HEK293 (cell line): Measurements from ENCODE around the gene MMS19.
A peak's percentile ranks its signal among the peaks of the same experiment; 100 is the strongest.

Experiments used
- CTCF ChIA-PET: fragments of 350-600 bp; formaldehyde crosslinking; extraction: SDS; loops from one replicate; lab custom pipeline; 2021; ENCODE audit warnings: antibody characterized with exemption; lab: Yijun Ruan, JAX
- POLR2A ChIA-PET: fragments of 300-600 bp; formaldehyde crosslinking; extraction: SDS; loops from one replicate; lab custom pipeline; 2020; ENCODE audit warnings: antibody characterized with exemption, inconsistent platforms; lab: Yijun Ruan, JAX
- H3K27ac ChIP-seq: fragments of 200-500 bp; sonication (Bioruptor generic); 2 replicates; pipeline ENCODE4 v1.5.1; 2014; ENCODE audit warnings: low read depth, low read length, control low read depth, inconsistent platforms; ENCODE audit errors: extremely low read depth
- H3K36me3 ChIP-seq, 2 experiments: fragments of 200-500 bp in 1 of 2; sonication (Bioruptor generic) in 1 of 2; 1 replicate in 1 of 2; 2 replicates in 1 of 2; pipeline ENCODE4 v1.5.1; 2014 to 2017; ENCODE audit warnings: inconsistent platforms in 2 of 2, low read length in 2 of 2; ENCODE audit not compliant: control insufficient read depth in 2 of 2, insufficient read depth in 1 of 2
- H3K4me1 ChIP-seq: fragments of 200-500 bp; sonication (Bioruptor generic); 2 replicates; pipeline ENCODE4 v1.5.1; 2014; ENCODE audit warnings: mild to moderate bottlenecking, low read length, inconsistent platforms; ENCODE audit not compliant: control insufficient read depth, insufficient read depth
- H3K4me3 ChIP-seq: 2 replicates; pipeline ENCODE4 v1.5.1; 2011; ENCODE audit warnings: low read depth, mild to moderate bottlenecking, control low read depth, low read length, moderate library complexity
- H3K9me3 ChIP-seq: fragments of 200-500 bp; sonication (Bioruptor generic); 2 replicates; pipeline ENCODE4 v1.5.1; 2014; ENCODE audit warnings: low read depth, low read length, inconsistent platforms; ENCODE audit not compliant: control insufficient read depth, insufficient read depth
- ATF2 ChIP-seq: fragments of 450-650 bp; formaldehyde crosslinking; IDR thresholded peaks from 2 replicates; pipeline ENCODE4 v1.5.1; 2016; ENCODE audit warnings: missing biosample characterization, missing genetic modification characterization, low read depth
- FEZF1 ChIP-seq: fragments of 450-650 bp; formaldehyde crosslinking; IDR thresholded peaks from 2 replicates; pipeline ENCODE4 v1.5.1; 2016; ENCODE audit warnings: missing biosample characterization, missing genetic modification characterization
- GFI1B ChIP-seq: fragments of 450-650 bp; formaldehyde crosslinking; IDR thresholded peaks from 2 replicates; pipeline ENCODE4 v1.5.1; 2016; ENCODE audit warnings: missing biosample characterization, missing genetic modification characterization
- KLF1 ChIP-seq: fragments of 450-650 bp; formaldehyde crosslinking; IDR thresholded peaks from 2 replicates; pipeline ENCODE4 v1.5.1; 2016; ENCODE audit warnings: missing biosample characterization, missing genetic modification characterization
- KLF7 ChIP-seq: fragments of 450-650 bp; formaldehyde crosslinking; IDR thresholded peaks from 2 replicates; pipeline ENCODE4 v1.5.1; 2016; ENCODE audit warnings: missing biosample characterization, missing genetic modification characterization, borderline replicate concordance
- REST ChIP-seq: fragments of 450-650 bp; formaldehyde crosslinking; IDR thresholded peaks from 2 replicates; pipeline ENCODE4 v1.5.1; 2016; ENCODE audit warnings: missing biosample characterization, missing genetic modification characterization
- TRIM28 ChIP-seq: IDR thresholded peaks from 2 replicates; pipeline ENCODE4 v1.6.1; 2011; ENCODE audit warnings: low read length, control low read depth, borderline replicate concordance
- ZBTB17 ChIP-seq: fragments of 450-650 bp; formaldehyde crosslinking; IDR thresholded peaks from 2 replicates; pipeline ENCODE4 v1.5.1; 2016; ENCODE audit warnings: missing biosample characterization, missing genetic modification characterization
- ZNF146 ChIP-seq: fragments of 450-650 bp; formaldehyde crosslinking; IDR thresholded peaks from 2 replicates; pipeline ENCODE4 v1.5.1; 2016; ENCODE audit warnings: missing biosample characterization, missing genetic modification characterization
- ZNF157 ChIP-seq: fragments of 450-650 bp; formaldehyde crosslinking; IDR thresholded peaks from 2 replicates; pipeline ENCODE4 v1.5.1; 2016; ENCODE audit warnings: missing biosample characterization, missing genetic modification characterization
- ZNF366 ChIP-seq: fragments of 450-650 bp; formaldehyde crosslinking; conservative IDR thresholded peaks from 2 replicates; pipeline ENCODE4 v1.5.1; 2016; ENCODE audit warnings: missing biosample characterization, missing genetic modification characterization
- ZNF510 ChIP-seq: fragments of 450-650 bp; formaldehyde crosslinking; IDR thresholded peaks from 2 replicates; pipeline ENCODE4 v1.5.1; 2018; ENCODE audit warnings: mild to moderate bottlenecking, missing genetic modification characterization, missing biosample characterization; ENCODE audit not compliant: insufficient replicate concordance
- ZNF555 ChIP-seq: fragments of 450-650 bp; formaldehyde crosslinking; conservative IDR thresholded peaks from 2 replicates; pipeline ENCODE4 v1.5.1; 2017; ENCODE audit warnings: missing biosample characterization, mild to moderate bottlenecking, missing genetic modification characterization, inconsistent platforms
- ZNF626 ChIP-seq: fragments of 450-650 bp; sonication (Bioruptor Pico); formaldehyde crosslinking; IDR thresholded peaks from 2 replicates; pipeline ENCODE4 v1.5.1; 2018; ENCODE audit warnings: missing biosample characterization, missing genetic modification characterization, inconsistent platforms
- ZNF629 ChIP-seq: fragments of 450-650 bp; formaldehyde crosslinking; IDR thresholded peaks from 2 replicates; pipeline ENCODE4 v1.5.1; 2017; ENCODE audit warnings: missing biosample characterization, missing genetic modification characterization
- ZNF768 ChIP-seq: fragments of 450-650 bp; formaldehyde crosslinking; IDR thresholded peaks from 2 replicates; pipeline ENCODE4 v1.5.1; 2018; ENCODE audit warnings: missing biosample characterization, mild to moderate bottlenecking, missing genetic modification characterization
- ZNF843 ChIP-seq: fragments of 450-650 bp; formaldehyde crosslinking; IDR thresholded peaks from 2 replicates; pipeline ENCODE4 v1.5.1; 2016; ENCODE audit warnings: missing biosample characterization, missing genetic modification characterization
- TF ChIP-seq, protein P1 (sequence below): fragments of 450-650 bp; formaldehyde crosslinking; IDR thresholded peaks from 2 replicates; pipeline ENCODE4 v1.5.1; 2016; ENCODE audit warnings: missing biosample characterization, missing genetic modification characterization
- TF ChIP-seq, protein P2 (sequence below): sonication (generic); formaldehyde crosslinking; IDR thresholded peaks from 2 replicates; pipeline ENCODE4 v1.8.1; 2022; ENCODE audit warnings: mild to moderate bottlenecking, moderate library complexity, missing genetic modification reagents
- TF ChIP-seq, protein P3 (sequence below): fragments of 450-650 bp; IDR thresholded peaks from 2 replicates; pipeline ENCODE4 v1.5.1; 2018; ENCODE audit warnings: missing biosample characterization, mild to moderate bottlenecking, missing genetic modification characterization

The MMS19 gene

GRCh38 chr10:97508342-97508741 is 10.1 kb upstream of the MMS19 start:
- H3K9me3 ChIP-seq = no peaks in the 10 kb centered on the region
- no peak overlapping the region for H3K4me3 ChIP-seq
- no peak overlapping the region for H3K27ac ChIP-seq
- ChIA-PET CTCF (no interaction called here), POLR2A (interaction anchor here (1.5 kb wide), 1 partner anchor 10 kb away, joined by 4 read pairs; the partner anchor contains the start of gene UBTD1)
- TF ChIP-seq, protein P1, sequence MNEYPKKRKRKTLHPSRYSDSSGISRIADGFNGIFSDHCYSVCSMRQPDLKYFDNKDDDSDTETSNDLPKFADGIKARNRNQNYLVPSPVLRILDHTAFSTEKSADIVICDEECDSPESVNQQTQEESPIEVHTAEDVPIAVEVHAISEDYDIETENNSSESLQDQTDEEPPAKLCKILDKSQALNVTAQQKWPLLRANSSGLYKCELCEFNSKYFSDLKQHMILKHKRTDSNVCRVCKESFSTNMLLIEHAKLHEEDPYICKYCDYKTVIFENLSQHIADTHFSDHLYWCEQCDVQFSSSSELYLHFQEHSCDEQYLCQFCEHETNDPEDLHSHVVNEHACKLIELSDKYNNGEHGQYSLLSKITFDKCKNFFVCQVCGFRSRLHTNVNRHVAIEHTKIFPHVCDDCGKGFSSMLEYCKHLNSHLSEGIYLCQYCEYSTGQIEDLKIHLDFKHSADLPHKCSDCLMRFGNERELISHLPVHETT (tag by site-specific recombination) = no peak
- peak; percentile 66 for TF ChIP-seq ZBTB17 (tag by site-specific recombination)
- H3K4me1 ChIP-seq = no peaks in the 10 kb centered on the region
- no peaks in the 10 kb centered on the region for H3K36me3 ChIP-seq

DNA sequence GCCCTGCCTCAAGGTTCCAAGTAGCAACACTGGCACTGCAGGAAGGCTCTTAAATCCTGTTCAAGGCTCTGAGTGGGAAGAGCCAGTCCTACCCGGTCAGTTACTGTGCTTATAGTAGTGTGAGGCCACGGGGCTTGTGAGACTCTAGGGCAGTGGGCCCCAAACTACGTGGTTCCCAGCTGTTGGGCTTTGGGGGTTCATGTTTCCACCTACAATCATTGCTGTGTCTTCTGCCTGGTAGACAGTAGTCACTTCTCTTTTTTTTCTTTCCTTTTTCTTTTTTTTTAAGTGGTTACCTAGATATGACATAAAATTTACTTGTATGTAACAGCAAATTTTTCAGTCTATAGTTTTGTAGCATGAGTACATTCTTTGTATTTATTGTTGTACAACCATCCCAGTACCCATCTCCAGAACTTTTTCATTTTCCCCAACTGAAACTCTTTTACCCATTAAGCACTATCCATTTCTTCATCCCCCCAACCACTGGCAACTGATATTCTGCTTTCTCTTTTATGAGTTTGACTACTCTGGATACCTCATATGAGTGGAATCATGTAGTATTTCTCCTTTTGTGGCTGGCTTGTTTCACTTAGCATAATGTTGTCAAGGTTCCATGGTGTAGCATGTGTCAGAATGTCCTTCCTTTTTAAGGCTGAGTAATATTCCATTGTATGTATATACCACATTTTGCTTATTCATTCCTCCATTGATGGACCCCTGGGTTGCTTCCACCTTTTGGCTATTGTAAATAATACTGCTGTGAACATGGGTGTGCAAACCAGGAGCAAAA is 8.2 kb upstream of the MMS19 start:
- H3K4me3 ChIP-seq = no peak overlapping the region
- H3K36me3 ChIP-seq = no peaks in the 10 kb centered on the region
- POLR2A ChIA-PET = no interaction called here
- H3K9me3 ChIP-seq = no peaks in the 10 kb centered on the region
- TF ChIP-seq FEZF1 (no peak), ZNF146 (tag by site-specific recombination) (peak; percentile 93)
- no peak overlapping the region for H3K27ac ChIP-seq
- H3K4me1 ChIP-seq = no peaks in the 10 kb centered on the region
- CTCF ChIA-PET = no interaction called here

GRCh38 chr10:97505152-97505551 is 6.9 kb upstream of the MMS19 start:
- Histone ChIP-seq H3K27ac (no peak overlapping the region), H3K9me3 (no peaks in the 10 kb centered on the region), H3K4me3 (no peak overlapping the region), H3K4me1 (no peaks in the 10 kb centered on the region), H3K36me3 (no peaks in the 10 kb centered on the region)
- ChIA-PET POLR2A (no interaction called here), CTCF (interaction anchor here (0.5 kb wide), 1 partner anchor 125 kb away, joined by 4 read pairs; no protein-coding TSS in a partner anchor)
- TF ChIP-seq ZNF843 (no peak), KLF7 (tag by site-specific recombination) (no peak), TRIM28 (no peak), KLF1 (tag by site-specific recombination) (no peak), ATF2 (no peak), ZNF157 (no peak), GFI1B (no peak), ZNF768 (tag by site-specific recombination) (no peak), FEZF1 (no peak), ZNF626 (tag by site-specific recombination) (no peak), ZNF366 (tag by site-specific recombination) (no peak), REST (tag by site-specific recombination) (no peak), ZNF510 (no peak), ZNF555 (tag by site-specific recombination) (no peak), ZNF629 (tag by site-specific recombination) (no peak)
- TF ChIP-seq, protein P2, sequence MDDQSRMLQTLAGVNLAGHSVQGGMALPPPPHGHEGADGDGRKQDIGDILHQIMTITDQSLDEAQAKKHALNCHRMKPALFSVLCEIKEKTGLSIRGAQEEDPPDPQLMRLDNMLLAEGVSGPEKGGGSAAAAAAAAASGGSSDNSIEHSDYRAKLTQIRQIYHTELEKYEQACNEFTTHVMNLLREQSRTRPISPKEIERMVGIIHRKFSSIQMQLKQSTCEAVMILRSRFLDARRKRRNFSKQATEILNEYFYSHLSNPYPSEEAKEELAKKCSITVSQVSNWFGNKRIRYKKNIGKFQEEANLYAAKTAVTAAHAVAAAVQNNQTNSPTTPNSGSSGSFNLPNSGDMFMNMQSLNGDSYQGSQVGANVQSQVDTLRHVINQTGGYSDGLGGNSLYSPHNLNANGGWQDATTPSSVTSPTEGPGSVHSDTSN (CRISPR knock-in tag) = no peak
- TF ChIP-seq, protein P3, sequence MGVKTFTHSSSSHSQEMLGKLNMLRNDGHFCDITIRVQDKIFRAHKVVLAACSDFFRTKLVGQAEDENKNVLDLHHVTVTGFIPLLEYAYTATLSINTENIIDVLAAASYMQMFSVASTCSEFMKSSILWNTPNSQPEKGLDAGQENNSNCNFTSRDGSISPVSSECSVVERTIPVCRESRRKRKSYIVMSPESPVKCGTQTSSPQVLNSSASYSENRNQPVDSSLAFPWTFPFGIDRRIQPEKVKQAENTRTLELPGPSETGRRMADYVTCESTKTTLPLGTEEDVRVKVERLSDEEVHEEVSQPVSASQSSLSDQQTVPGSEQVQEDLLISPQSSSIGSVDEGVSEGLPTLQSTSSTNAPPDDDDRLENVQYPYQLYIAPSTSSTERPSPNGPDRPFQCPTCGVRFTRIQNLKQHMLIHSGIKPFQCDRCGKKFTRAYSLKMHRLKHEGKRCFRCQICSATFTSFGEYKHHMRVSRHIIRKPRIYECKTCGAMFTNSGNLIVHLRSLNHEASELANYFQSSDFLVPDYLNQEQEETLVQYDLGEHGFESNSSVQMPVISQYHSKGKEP (tag by site-specific recombination) = no peak
